ENCODE results near the gene YY1AP1.
"Not testable (repeated sequence)": the region's sequence is repeated elsewhere in the genome, so short reads cannot be mapped to it uniquely, and the experiment has no call there.

The YY1AP1 gene

GRCh38 chr1:155688324-155689080 lies at the start of gene YY1AP1:
Gene YY1AP1, minus strand, starts transcription at chr1:155688774. Its CDS starts 8,338 bp downstream, at chr1:155680436.
- peak; percentile 91 for DNase-seq

- peak; percentile 25 for DNase-seq
Observed at GRCh38 chr1:155729031-155729898, 40.7 kb upstream of the YY1AP1 start.

DNA sequence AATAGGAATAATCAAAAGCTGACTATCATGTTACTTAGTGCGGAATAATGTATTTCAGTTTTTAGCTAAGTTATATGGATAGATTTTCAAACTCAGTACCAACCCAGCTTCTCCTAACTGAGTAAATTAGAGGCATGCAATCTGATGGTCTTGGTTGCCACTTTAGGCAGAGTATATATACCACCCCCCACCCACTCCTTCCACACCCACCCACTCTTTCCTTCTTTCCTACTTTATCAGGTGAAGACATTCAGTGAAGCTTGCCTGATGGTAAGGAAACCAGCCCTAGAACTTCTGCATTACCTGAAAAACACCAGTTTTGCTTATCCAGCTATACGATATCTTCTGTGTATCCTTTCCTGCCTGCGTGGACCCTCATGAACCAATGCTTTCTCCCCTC lies 36.6 kb upstream of the YY1AP1 start:
- DNase-seq, result no peak

- no peak for DNase-seq
Observed at GRCh38 chr1:155719703-155720102, 31.1 kb upstream of the YY1AP1 start.

- not testable (repeated sequence) for DNase-seq
Observed at GRCh38 chr1:155718524-155719115, 30.0 kb upstream of the YY1AP1 start.

DNA sequence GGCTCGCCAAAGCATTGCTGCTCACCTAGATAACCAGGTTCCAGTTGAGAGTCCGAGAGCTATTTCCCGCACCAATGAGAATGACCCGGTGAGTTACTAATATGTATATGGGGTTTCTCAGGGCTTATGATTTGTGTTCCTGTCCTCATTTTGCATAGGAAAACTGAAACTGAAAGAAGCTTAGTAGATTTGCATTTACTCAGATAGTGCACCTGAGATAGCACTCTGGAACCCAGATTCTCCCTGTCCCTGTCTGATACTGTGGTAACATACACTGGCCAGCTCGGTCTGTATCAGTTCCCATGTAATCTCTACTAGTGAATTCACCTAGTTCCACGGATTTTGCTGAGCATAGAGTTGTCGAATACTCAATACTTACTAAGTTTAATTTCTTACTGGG lies 28.5 kb upstream of the YY1AP1 start:
- peak; percentile 12 for DNase-seq

GRCh38 chr1:155715777-155716176 lies 27.2 kb upstream of the YY1AP1 start:
- DNase-seq, result no peak

GRCh38 chr1:155715056-155715455 lies 26.5 kb upstream of the YY1AP1 start:
- DNase-seq, result not testable (repeated sequence)

GRCh38 chr1:155713075-155713474 lies 24.5 kb upstream of the YY1AP1 start:
- DNase-seq, result no peak

GRCh38 chr1:155712636-155713035 lies 24.1 kb upstream of the YY1AP1 start:
- not testable (repeated sequence) for DNase-seq

DNA sequence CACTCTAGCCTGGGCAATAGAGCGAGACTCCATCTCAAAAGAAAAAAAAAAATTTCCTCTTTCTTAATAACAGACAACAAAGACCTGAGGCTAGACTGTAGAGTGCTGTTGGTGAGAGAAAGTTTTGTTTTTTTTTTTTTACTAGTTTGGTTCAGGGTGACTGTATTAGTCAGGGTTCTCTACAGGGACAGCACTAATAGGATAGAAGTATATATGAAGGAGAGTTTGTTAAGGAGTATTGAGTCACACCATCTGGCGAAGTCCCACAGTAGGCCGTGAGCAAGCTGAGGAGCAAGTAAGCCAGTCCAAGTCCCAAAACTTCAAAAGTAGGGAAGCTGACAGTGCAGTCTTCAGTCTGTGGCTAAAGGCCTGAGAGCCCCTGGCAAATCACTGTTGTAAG lies 22.9 kb upstream of the YY1AP1 start:
- not testable (repeated sequence) for DNase-seq

DNA sequence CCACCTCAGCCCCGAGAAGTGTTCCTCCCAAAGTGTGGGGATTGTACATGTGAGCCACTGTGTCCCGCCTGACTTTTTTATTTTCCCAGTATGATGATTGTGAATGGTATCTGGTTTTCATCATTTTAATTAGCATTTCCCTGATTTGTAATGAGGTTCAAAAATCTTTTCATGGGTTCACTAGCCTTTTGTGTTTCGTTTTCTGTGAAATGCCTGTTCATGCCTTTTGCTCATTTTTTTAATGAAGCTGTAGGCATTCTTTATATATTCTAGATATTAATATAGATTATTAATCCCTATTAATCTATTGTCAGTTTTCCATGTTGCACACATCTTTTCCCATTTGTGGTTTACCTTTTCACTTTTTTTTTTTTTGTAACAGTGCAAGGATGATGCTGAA lies 20.8 kb upstream of the YY1AP1 start:
- no peak for DNase-seq

GRCh38 chr1:155706139-155706538 lies 17.6 kb upstream of the YY1AP1 start:
- DNase-seq, result no peak

DNA sequence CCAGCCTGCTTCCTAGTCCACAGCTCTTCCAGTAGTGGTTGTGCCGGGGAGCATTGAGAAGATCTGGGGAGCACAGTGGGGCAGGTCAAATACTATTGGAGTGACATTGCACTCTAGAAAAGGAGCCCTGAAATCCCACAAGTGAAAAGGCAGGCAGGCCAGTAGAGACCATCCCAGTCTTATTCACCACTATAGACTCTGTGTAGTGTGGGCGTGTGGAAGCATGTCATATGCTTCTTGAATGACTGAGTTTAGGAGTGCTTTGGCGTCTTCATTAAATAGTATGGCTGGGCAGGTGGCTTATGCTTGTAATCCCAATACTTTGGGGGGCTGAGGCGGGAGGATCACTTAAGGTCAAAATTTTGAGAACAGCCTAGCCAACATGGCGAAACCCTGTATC lies 15.8 kb upstream of the YY1AP1 start:
- DNase-seq, result not testable (repeated sequence)

- DNase-seq, result no peak
Observed at GRCh38 chr1:155703216-155703615, 14.6 kb upstream of the YY1AP1 start.

DNA sequence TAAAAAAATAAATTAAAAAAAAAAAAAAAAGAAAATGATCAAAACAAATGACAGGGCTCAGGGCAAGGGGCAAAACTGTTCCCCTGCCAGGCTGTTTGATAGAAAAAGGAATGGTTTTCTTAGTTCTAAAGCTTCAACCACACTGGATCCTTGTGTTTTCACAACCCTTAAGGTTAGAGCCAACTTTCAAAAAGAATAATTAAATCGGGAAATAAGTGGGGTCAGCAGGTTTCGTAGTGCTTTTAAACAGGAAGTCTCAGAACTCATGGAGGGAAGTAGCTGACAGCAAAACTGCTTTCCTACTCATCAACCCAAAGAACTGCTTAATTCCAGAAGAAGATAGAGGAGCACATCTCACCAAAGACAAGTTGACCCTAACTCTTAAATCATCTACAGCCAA lies 13.1 kb upstream of the YY1AP1 start:
- not testable (repeated sequence) for DNase-seq

DNA sequence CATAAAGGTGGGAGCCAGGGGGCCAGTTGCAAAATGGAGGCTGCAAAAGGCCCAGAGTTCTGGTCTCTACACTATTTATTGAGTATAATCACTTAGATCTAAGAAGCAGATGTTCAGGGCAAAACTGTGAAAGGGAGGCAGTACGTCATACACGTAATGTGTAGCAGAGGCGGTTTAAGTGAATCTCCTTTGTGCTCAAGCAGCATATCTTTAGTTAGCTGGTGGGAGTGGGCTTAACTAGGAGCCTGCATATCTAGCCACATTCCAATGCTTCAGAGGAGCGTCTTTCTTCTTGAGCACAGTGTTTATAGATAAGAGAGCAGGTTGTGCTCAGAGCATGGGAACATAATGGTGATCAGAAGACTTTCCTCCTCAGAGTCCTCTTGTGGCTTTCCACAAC lies 10.5 kb upstream of the YY1AP1 start:
- not testable (repeated sequence) for DNase-seq

GRCh38 chr1:155698382-155699038 lies 9.9 kb upstream of the YY1AP1 start:
- no peak for DNase-seq

- DNase-seq, result not testable (repeated sequence)
Observed at GRCh38 chr1:155697616-155698015, 9.0 kb upstream of the YY1AP1 start.

GRCh38 chr1:155697046-155697445 lies 8.5 kb upstream of the YY1AP1 start:
- DNase-seq, result no peak

- DNase-seq, result no peak
Observed at GRCh38 chr1:155696524-155696923, 8.0 kb upstream of the YY1AP1 start.

- no peak for DNase-seq
Observed at GRCh38 chr1:155695608-155696007, 7.0 kb upstream of the YY1AP1 start.

DNA sequence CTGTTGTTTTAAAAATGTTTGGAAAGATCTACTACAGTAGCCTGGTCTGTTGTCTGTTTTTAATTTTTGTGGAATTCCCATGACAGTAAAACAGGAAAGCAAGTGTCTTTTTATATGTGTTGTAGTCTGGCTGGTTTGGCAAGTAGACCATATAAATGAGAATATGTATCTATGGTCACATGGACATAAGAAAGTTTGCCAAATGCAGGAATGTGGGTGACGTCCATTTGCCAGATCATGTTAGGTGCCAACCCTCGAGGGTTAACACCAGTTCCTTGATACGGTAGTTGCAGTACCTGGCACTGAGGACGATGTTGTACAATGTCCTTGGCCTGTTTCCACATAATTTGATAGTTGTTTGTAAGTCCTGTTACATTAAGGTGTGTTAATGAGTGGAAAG lies 6.5 kb upstream of the YY1AP1 start:
- DNase-seq, result no peak

All from activated CD4-positive, alpha-beta T cell treated with anti-CD3 and anti-CD28 coated beads, Interleukin-2, amount 50 U/mL, for 16 hours (primary cell).